GM12878 (cell line): ENCODE measurements around the gene PNMA1. TPM values are rescaled to one million over a fixed set of nuclear protein-coding genes. Genes with fewer than 3 reads are reported as not detected.

Experiments used
- ATAC-seq: fragments of 200-7000 bp; cut with Tn5 transposase; 3 replicates; pipeline ENCODE4 v1.9.1; 2020; ENCODE audit warnings: mild to moderate bottlenecking, moderate library complexity
- BruUV-seq: library from RNA; stranded (reverse); fragments of 400-500 nt; replicated peaks from 2 replicates; lab custom pipeline; 2021; lab: Mats Ljungman, UMichigan
- CTCF ChIA-PET: fragments of 300-600 bp; sonication (Branson Sonifier 250); formaldehyde crosslinking; extraction: SDS; loops from one replicate; lab custom pipeline; 2021; ENCODE audit warnings: inconsistent platforms; lab: Yijun Ruan, JAX
- POLR2A ChIA-PET: fragments of 350-600 bp; formaldehyde crosslinking; extraction: SDS; loops from one replicate; lab custom pipeline; 2021; ENCODE audit warnings: inconsistent platforms; lab: Charles Lee
- RAD21 ChIA-PET: fragments of 300-600 bp; sonication (Branson Sonifier 250); formaldehyde crosslinking; loops from one replicate; lab custom pipeline; 2023; ENCODE audit warnings: antibody characterized with exemption; ENCODE audit not compliant: unreplicated experiment; lab: Charles Lee
- SMC1A ChIA-PET: fragments of 300-600 bp; sonication (Branson Sonifier 250); formaldehyde crosslinking; loops from one replicate; lab custom pipeline; 2023; ENCODE audit not compliant: unreplicated experiment, uncharacterized antibody; lab: Charles Lee
- DNase-seq: peaks from one replicate; pipeline ENCODE4 v3.0.0-alpha.2; 2011; ENCODE audit warnings: low read depth, low spot score
- FAIRE-seq: peaks from 3 replicates; lab custom pipeline; 2011; peaks lifted over from hg19 to GRCh38; lab: Jason Lieb, UNC
- H2AFZ ChIP-seq: 2 replicates; pipeline ENCODE4 v1.6.0; 2011; ENCODE audit warnings: low read depth, low read length, control low read depth; ENCODE audit not compliant: control insufficient read depth
- H3K27ac ChIP-seq: 2 replicates; pipeline ENCODE4 v1.5.1; 2011; ENCODE audit warnings: control low read depth; ENCODE audit not compliant: control insufficient read depth, insufficient read depth
- H3K27me3 ChIP-seq, 2 experiments: replicated peaks in 1 of 2; 2 replicates each; pipeline versions ENCODE4 v1.6.0 to v1.6.1; 2011; ENCODE audit warnings: low read length in 1 of 2; ENCODE audit not compliant: control insufficient read depth in 2 of 2, insufficient read depth in 2 of 2
- H3K36me3 ChIP-seq, 2 experiments: 2 replicates each; pipeline ENCODE4 v1.5.1; 2011; ENCODE audit warnings: low read length in 1 of 2; ENCODE audit not compliant: control insufficient read depth in 2 of 2, insufficient read depth in 2 of 2
- H3K4me1 ChIP-seq: 2 replicates; pipeline ENCODE4 v1.6.1; 2011; ENCODE audit warnings: mild to moderate bottlenecking, low read length, moderate library complexity, mixed read lengths; ENCODE audit not compliant: control insufficient read depth, insufficient read depth
- H3K4me2 ChIP-seq: 2 replicates; pipeline ENCODE4 v1.6.0; 2011; ENCODE audit warnings: control low read depth; ENCODE audit not compliant: control insufficient read depth, insufficient read depth
- H3K4me3 ChIP-seq: fragments of 200-600 bp; sonication (generic); 2 replicates; pipeline ENCODE4 v1.5.1; 2016
- H3K79me2 ChIP-seq: 2 replicates; pipeline ENCODE4 v1.6.0; 2011; ENCODE audit warnings: low read length; ENCODE audit not compliant: control insufficient read depth, insufficient read depth
- H3K9ac ChIP-seq: 2 replicates; pipeline ENCODE4 v1.8.0; 2011; ENCODE audit warnings: low read length, control low read depth, mixed read lengths; ENCODE audit not compliant: control insufficient read depth, insufficient read depth
- H3K9me3 ChIP-seq: replicated peaks from 3 replicates; pipeline ENCODE4 v1.5.1; 2011; ENCODE audit warnings: mild to moderate bottlenecking, low read length; ENCODE audit not compliant: control insufficient read depth, insufficient read depth
- H4K20me1 ChIP-seq: 2 replicates; pipeline ENCODE4 v1.6.0; 2011; ENCODE audit not compliant: control insufficient read depth, insufficient read depth
- ATF7 ChIP-seq: fragments of 450-650 bp; IDR thresholded peaks from 2 replicates; pipeline ENCODE4 v1.6.1; 2016; ENCODE audit warnings: low read depth, mild to moderate bottlenecking
- BHLHE40 ChIP-seq, 2 experiments: fragments of 450-650 bp in 1 of 2; IDR thresholded peaks; 2 replicates each; pipeline ENCODE4 v1.6.1; 2011 to 2017; ENCODE audit warnings: low read depth in 2 of 2, borderline replicate concordance in 1 of 2, improper control_type of control experiment in 1 of 2, low read length in 1 of 2, mild to moderate bottlenecking in 1 of 2
- ETV6 ChIP-seq, 2 experiments: fragments of 450-650 bp in 1 of 2; IDR thresholded peaks in 1 of 2; conservative IDR thresholded peaks in 1 of 2; 2 replicates each; pipeline ENCODE4 v1.6.1; 2014; ENCODE audit warnings: antibody characterized with exemption in 1 of 2, borderline replicate concordance in 1 of 2, low read depth in 1 of 2, mild to moderate bottlenecking in 1 of 2, moderate library complexity in 1 of 2
- JUNB ChIP-seq: IDR thresholded peaks from 2 replicates; pipeline ENCODE4 v1.6.1; 2016; ENCODE audit warnings: antibody characterized with exemption, mild to moderate bottlenecking
- PML ChIP-seq: IDR thresholded peaks from 2 replicates; pipeline ENCODE4 v1.6.1; 2012; ENCODE audit warnings: low read length, inconsistent platforms
- POLR2AphosphoS2 ChIP-seq: IDR thresholded peaks from 2 replicates; pipeline ENCODE4 v1.6.1; 2011; ENCODE audit warnings: low read depth, mild to moderate bottlenecking, low read length, improper control_type of control experiment, moderate library complexity
- SIN3A ChIP-seq: IDR thresholded peaks from 2 replicates; pipeline ENCODE4 v1.6.1; 2012; ENCODE audit warnings: low read depth, low read length, improper control_type of control experiment
- TCF3 ChIP-seq: IDR thresholded peaks from 2 replicates; pipeline ENCODE4 v1.6.1; 2012; ENCODE audit warnings: low read depth, mild to moderate bottlenecking, low read length, borderline replicate concordance; ENCODE audit not compliant: insufficient read depth
- ZNF384 ChIP-seq: IDR thresholded peaks from 2 replicates; pipeline ENCODE4 v1.6.1; 2012; ENCODE audit warnings: low read depth, mild to moderate bottlenecking, low read length, improper control_type of control experiment, borderline replicate concordance
- WGBS: methylation state at CpG from one replicate; pipeline ENCODE4 v1.1.6; 2016; ENCODE audit warnings: low lambda C conversion rate; ENCODE audit not compliant: insufficient replicate concordance, insufficient coverage; ENCODE audit errors: missing lambda C conversion rate; 5-methylcytosine and 5-hydroxymethylcytosine counted together
- in situ Hi-C: fragments of 300-500 bp; cut with MboI; formaldehyde crosslinking; loops from 9 replicates; pipeline ENCODE4 v1.14.3; 2018; ENCODE audit warnings: mixed read lengths
- intact Hi-C: fragments of 100-400 bp; cut with micrococcal nuclease; formaldehyde crosslinking; loops from one replicate; pipeline ENCODE4 v1.14.2; 2022; ENCODE audit not compliant: unreplicated experiment
- polyA plus RNA-seq, 11 experiments: library from polyadenylated mRNA; depleted of rRNA in 4 of 11; unstranded in 6 of 11; stranded (reverse) in 5 of 11; fragments of >200 nt; fragmentation: Nextera tagmentation in 4 of 11; fragmentation: Illumina TruSeq in 1 of 11; extraction: Ambion mirVana in 4 of 11; extraction: Trizol in 1 of 11; gene quantifications; 1 replicate in 1 of 11; 2 replicates in 10 of 11; pipeline versions ENCODE4 v1.2.1 to v1.2.3, GENCODE V29; 2011 to 2016; ENCODE audit warnings: inconsistent platforms in 2 of 11, missing spikeins in 2 of 11, low read depth in 1 of 11
- total RNA-seq, 4 experiments: library from RNA; depleted of rRNA in 3 of 4; stranded (reverse); fragments of >200 nt in 3 of 4; fragmentation: Illumina TruSeq in 1 of 4; extraction: Trizol in 1 of 4; gene quantifications; 2 replicates each; pipeline versions ENCODE4 v1.2.1 to v1.2.3, GENCODE V29; 2013 to 2021
- TF ChIP-seq, protein P1 (sequence below): IDR thresholded peaks from 2 replicates; pipeline ENCODE4 v1.6.1; 2012; ENCODE audit warnings: low read length, inconsistent platforms
- TF ChIP-seq, protein P2 (sequence below): IDR thresholded peaks from 2 replicates; pipeline ENCODE4 v1.6.1; 2011; ENCODE audit warnings: low read depth, low read length, improper control_type of control experiment, borderline replicate concordance
- TF ChIP-seq, protein P3 (sequence below): fragments of 150-350 bp; IDR thresholded peaks from 2 replicates; pipeline ENCODE4 v1.6.1; 2014; ENCODE audit warnings: mild to moderate bottlenecking, low read depth, low read length

Gene PNMA1
- total and polyA plus RNA-seq, 10 of the 15 experiments (the other 5 are each of a cell fraction or from before 2014, with no cell fraction given) = 1.8 to 39.3 (median 11.1) TPM

DNA sequence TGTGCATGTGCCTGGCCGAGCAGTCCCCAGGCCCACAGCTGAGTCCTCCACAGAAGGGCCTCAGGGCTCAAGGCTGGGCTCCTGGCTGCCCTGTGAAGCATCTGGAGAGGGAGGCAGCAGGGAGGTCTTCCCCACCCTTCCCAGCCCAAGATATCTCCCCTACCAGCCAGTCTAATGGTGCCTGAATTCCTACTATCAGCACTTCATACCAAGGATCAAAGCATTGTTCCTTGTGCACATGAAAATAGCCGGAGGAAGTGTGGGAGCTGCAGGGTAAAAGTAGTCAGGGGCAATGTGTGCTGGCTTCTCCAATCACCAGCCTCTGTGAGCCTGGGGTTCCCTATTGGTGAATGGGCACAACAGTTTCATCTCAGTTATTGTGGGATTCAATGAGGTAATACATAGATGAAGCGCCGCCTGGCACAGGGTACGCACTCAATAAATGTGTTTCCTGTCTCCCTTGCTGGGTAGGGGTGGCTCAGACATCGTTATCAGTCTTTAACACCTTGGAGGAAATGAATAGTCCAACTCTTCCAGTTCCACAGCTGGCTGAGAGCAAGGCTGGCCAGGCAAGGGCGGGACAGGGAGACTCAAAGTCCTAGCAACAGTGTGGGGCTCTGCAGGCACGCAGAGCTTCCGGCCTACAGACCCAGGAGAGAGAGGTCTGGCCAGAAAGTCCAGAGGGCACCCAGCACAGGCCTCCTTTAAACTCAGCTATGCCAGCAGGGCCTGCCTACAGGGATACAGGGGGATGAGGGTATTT, 39.1 kb upstream of the PNMA1 start:
- ATAC-seq (peak; percentile 5), FAIRE-seq (no peak), DNase-seq (no peak)
- POLR2A ChIA-PET = interaction anchor here (0.6 to 11.4 kb wide), 6 partner anchors 9 to 198 kb away, joined by 3 to 255 read pairs (median 28); no protein-coding TSS in a partner anchor
- Histone ChIP-seq H3K4me2 (peak overlapping the region; percentile 100), H3K79me2 (peaks cover 100% of the 10 kb centered on the region), H3K27ac (peak overlapping the region; percentile 94), H3K9ac (peak overlapping the region; percentile 91), H3K9me3 (no peaks in the 10 kb centered on the region), H3K27me3 (no peaks in the 10 kb centered on the region), H4K20me1 (peaks cover 38% of the 10 kb centered on the region), H3K4me1 (peaks cover 72% of the 10 kb centered on the region), H2AFZ (no peak overlapping the region), H3K4me3 (peak overlapping the region; percentile 83), H3K36me3 (peaks cover 2 to 15% of the 10 kb centered on the region in 2 experiments; a peak in 3 of 4 replicates)
- in situ Hi-C loops = loop anchor here (25.0 kb wide), 2 partner anchors 1509 to 1784 kb away; no protein-coding TSS in a partner anchor
- 7% methylated on average over 9 of the region's 9 CpGs for WGBS
- no TSS peak for BruUV-seq
- RAD21 ChIA-PET = interaction anchor here (0.7 to 25.6 kb wide), 11 partner anchors 9 to 197 kb away, joined by 3 to 710 read pairs (median 4); partner anchors contain the start of genes COQ6, FAM161B and PTGR2
- TF ChIP-seq TCF3 (no peak), PML (no peak), BHLHE40 (IDR thresholded peaks at IDR 0.05; ENCODE audit: borderline replicate concordance in 1 of 2, low read depth in 2 of 2, low read length in 1 of 2) (0 out of 4 replicates have a peak, but pooled peaks of 1 of the 2 experiments have one; percentile 19), ETV6 (conservative IDR thresholded peaks at IDR 0.05 in 1 of 2, IDR thresholded peaks at IDR 0.05 in 1 of 2; ENCODE audit: borderline replicate concordance in 1 of 2, low read depth in 1 of 2) (no peak), ZNF384 (no peak), ATF7 (0 out of 2 replicates have a peak, but pooled peaks have one; percentile 15), SIN3A (no peak), POLR2AphosphoS2 (0 out of 2 replicates have a peak, but pooled peaks have one; percentile 16), JUNB (no peak)
- TF ChIP-seq, protein P1, sequence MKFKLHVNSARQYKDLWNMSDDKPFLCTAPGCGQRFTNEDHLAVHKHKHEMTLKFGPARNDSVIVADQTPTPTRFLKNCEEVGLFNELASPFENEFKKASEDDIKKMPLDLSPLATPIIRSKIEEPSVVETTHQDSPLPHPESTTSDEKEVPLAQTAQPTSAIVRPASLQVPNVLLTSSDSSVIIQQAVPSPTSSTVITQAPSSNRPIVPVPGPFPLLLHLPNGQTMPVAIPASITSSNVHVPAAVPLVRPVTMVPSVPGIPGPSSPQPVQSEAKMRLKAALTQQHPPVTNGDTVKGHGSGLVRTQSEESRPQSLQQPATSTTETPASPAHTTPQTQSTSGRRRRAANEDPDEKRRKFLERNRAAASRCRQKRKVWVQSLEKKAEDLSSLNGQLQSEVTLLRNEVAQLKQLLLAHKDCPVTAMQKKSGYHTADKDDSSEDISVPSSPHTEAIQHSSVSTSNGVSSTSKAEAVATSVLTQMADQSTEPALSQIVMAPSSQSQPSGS = no peak
- TF ChIP-seq, protein P2, sequence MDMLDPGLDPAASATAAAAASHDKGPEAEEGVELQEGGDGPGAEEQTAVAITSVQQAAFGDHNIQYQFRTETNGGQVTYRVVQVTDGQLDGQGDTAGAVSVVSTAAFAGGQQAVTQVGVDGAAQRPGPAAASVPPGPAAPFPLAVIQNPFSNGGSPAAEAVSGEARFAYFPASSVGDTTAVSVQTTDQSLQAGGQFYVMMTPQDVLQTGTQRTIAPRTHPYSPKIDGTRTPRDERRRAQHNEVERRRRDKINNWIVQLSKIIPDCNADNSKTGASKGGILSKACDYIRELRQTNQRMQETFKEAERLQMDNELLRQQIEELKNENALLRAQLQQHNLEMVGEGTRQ = no peak
- TF ChIP-seq, protein P3, sequence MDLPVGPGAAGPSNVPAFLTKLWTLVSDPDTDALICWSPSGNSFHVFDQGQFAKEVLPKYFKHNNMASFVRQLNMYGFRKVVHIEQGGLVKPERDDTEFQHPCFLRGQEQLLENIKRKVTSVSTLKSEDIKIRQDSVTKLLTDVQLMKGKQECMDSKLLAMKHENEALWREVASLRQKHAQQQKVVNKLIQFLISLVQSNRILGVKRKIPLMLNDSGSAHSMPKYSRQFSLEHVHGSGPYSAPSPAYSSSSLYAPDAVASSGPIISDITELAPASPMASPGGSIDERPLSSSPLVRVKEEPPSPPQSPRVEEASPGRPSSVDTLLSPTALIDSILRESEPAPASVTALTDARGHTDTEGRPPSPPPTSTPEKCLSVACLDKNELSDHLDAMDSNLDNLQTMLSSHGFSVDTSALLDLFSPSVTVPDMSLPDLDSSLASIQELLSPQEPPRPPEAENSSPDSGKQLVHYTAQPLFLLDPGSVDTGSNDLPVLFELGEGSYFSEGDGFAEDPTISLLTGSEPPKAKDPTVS = no peak
- CTCF ChIA-PET = interaction anchor here (0.6 to 21.0 kb wide), 13 partner anchors 9 to 251 kb away, joined by 3 to 288 read pairs (median 5); no protein-coding TSS in a partner anchor
- SMC1A ChIA-PET = interaction anchor here (1.3 to 15.7 kb wide), 9 partner anchors 9 to 73 kb away, joined by 3 to 214 read pairs (median 60); no protein-coding TSS in a partner anchor
- intact Hi-C loops = loop anchor here (5.0 kb wide), 1 partner anchor 34 kb away; no protein-coding TSS in a partner anchor
